Stimulated activated CD4-positive, alpha-beta T cell treated with anti-CD3 and anti-CD28 coated beads, Interleukin-12 subunit alpha, Interleukin-12 subunit beta, amount 100 ng/mL, for 24 hours (primary cell): ENCODE data around the gene MIER2.

Source experiments
- DNase-seq, 2 experiments: peaks; one replicate each; pipeline ENCODE4 v3.0.0-alpha.2; 2020; ENCODE audit warnings: low read depth in 2 of 2

MIER2 gene

GRCh38 chr19:377801-378581, 33.4 kb upstream of the MIER2 start:
- DNase-seq = no peak

GRCh38 chr19:376111-376470, 31.5 kb upstream of the MIER2 start:
- DNase-seq = no peak

- DNase-seq = no peak
These were observed 31.0 kb upstream of the MIER2 start for GRCh38 chr19:375395-376110.

- DNase-seq = no peak
These were observed 30.3 kb upstream of the MIER2 start for GRCh38 chr19:374886-375235.

- no peak for DNase-seq
These were observed 29.7 kb upstream of the MIER2 start for GRCh38 chr19:374183-374885.

- no peak for DNase-seq
These were observed 29.0 kb upstream of the MIER2 start for GRCh38 chr19:373391-374182.

GRCh38 chr19:372306-372890, 27.8 kb upstream of the MIER2 start:
- DNase-seq = no peak

- no peak for DNase-seq
These were observed 27.0 kb upstream of the MIER2 start for GRCh38 chr19:371501-372168.

- DNase-seq = no peak
These were observed 26.2 kb upstream of the MIER2 start for GRCh38 chr19:370641-371330.

- DNase-seq = no peak
These were observed 25.3 kb upstream of the MIER2 start for GRCh38 chr19:369876-370275.

- DNase-seq = no peak
These were observed 24.7 kb upstream of the MIER2 start for GRCh38 chr19:369256-369655.

- DNase-seq = no peak
These were observed 24.0 kb upstream of the MIER2 start for GRCh38 chr19:368630-369024.

- no peak for DNase-seq
These were observed 23.5 kb upstream of the MIER2 start for GRCh38 chr19:367963-368629.

- no peak for DNase-seq
These were observed 23.0 kb upstream of the MIER2 start for GRCh38 chr19:367561-367960.

GRCh38 chr19:366951-367350, 22.4 kb upstream of the MIER2 start:
- DNase-seq = no peak

GRCh38 chr19:366205-366783, 21.7 kb upstream of the MIER2 start:
- DNase-seq = no peak

GRCh38 chr19:364496-365287, 20.1 kb upstream of the MIER2 start:
- DNase-seq = no peak

GRCh38 chr19:362683-363082, 18.1 kb upstream of the MIER2 start:
- DNase-seq = no peak

- DNase-seq = no peak
These were observed 17.6 kb upstream of the MIER2 start for GRCh38 chr19:362154-362553.
